GM19035 (cell line): Measurements from ENCODE around the gene XKR3.
"Not testable (repeated sequence)": the region's sequence is repeated elsewhere in the genome, so short reads cannot be mapped to it uniquely, and the experiment has no call there.

Experiments
- ATAC-seq: cut with Tn5 transposase; IDR thresholded peaks from one replicate; pipeline ENCODE4 v1.9.1; 2021; ENCODE audit not compliant: unreplicated experiment

XKR3 gene

GRCh38 chr22:16806401-16806800 lies 18.8 kb downstream of the XKR3 start:
- no peak for ATAC-seq

GRCh38 chr22:16804882-16805281 lies 20.3 kb downstream of the XKR3 start:
- no peak for ATAC-seq

GRCh38 chr22:16803255-16803917 lies 21.8 kb downstream of the XKR3 start:
- no peak for ATAC-seq

- no peak for ATAC-seq
Measured at GRCh38 chr22:16801571-16801970, 23.6 kb downstream of the XKR3 start.

- ATAC-seq = no peak
Measured at GRCh38 chr22:16801088-16801487, 24.1 kb downstream of the XKR3 start.

- no peak for ATAC-seq
Measured at GRCh38 chr22:16800358-16800757, 24.9 kb downstream of the XKR3 start.

- not testable (repeated sequence) for ATAC-seq
Measured at GRCh38 chr22:16795504-16795903, 29.7 kb downstream of the XKR3 start.

- no peak for ATAC-seq
Measured at GRCh38 chr22:16793831-16794230, 31.4 kb downstream of the XKR3 start.

GRCh38 chr22:16789860-16790493 lies 35.2 kb downstream of the XKR3 start:
- no peak for ATAC-seq

GRCh38 chr22:16783930-16784354 lies 41.3 kb downstream of the XKR3 start:
- ATAC-seq = no peak

GRCh38 chr22:16783453-16783852 lies 41.8 kb downstream of the XKR3 start:
- ATAC-seq = no peak

GRCh38 chr22:16781764-16782329 lies 43.4 kb downstream of the XKR3 start:
- no peak for ATAC-seq

- no peak for ATAC-seq
Measured at GRCh38 chr22:16781074-16781763, 44.0 kb downstream of the XKR3 start.

- no peak for ATAC-seq
Measured at GRCh38 chr22:16777284-16777924, 47.8 kb downstream of the XKR3 start.

- ATAC-seq = no peak
Measured at GRCh38 chr22:16776080-16776479, 49.1 kb downstream of the XKR3 start.

- ATAC-seq = no peak
Measured at GRCh38 chr22:16774911-16775500, 50.2 kb downstream of the XKR3 start.

GRCh38 chr22:16771569-16771968 lies 53.6 kb downstream of the XKR3 start:
- ATAC-seq = not testable (repeated sequence)

- ATAC-seq = not testable (repeated sequence)
Measured at GRCh38 chr22:16767927-16768326, 57.3 kb downstream of the XKR3 start.

GRCh38 chr22:16762224-16762623 lies 63.0 kb downstream of the XKR3 start:
- ATAC-seq = not testable (repeated sequence)

- not testable (repeated sequence) for ATAC-seq
Measured at GRCh38 chr22:16760416-16760815, 64.8 kb downstream of the XKR3 start.

- not testable (repeated sequence) for ATAC-seq
Measured at GRCh38 chr22:16749282-16749681, 75.9 kb downstream of the XKR3 start.
